GM19351 (cell line): ENCODE results near the gene FHAD1.

Experiments
- ATAC-seq: cut with Tn5 transposase; IDR thresholded peaks from one replicate; pipeline ENCODE4 v1.9.1; 2021; ENCODE audit warnings: mild to moderate bottlenecking, moderate library complexity; ENCODE audit not compliant: unreplicated experiment

Gene FHAD1

GRCh38 chr1:15246960-15247614, at the start of gene FHAD1:
Gene FHAD1 (plus strand): TSS chr1:15247223. CDS start chr1:15251785, 4,562 bp downstream.
- ATAC-seq: peak; percentile 58

DNA sequence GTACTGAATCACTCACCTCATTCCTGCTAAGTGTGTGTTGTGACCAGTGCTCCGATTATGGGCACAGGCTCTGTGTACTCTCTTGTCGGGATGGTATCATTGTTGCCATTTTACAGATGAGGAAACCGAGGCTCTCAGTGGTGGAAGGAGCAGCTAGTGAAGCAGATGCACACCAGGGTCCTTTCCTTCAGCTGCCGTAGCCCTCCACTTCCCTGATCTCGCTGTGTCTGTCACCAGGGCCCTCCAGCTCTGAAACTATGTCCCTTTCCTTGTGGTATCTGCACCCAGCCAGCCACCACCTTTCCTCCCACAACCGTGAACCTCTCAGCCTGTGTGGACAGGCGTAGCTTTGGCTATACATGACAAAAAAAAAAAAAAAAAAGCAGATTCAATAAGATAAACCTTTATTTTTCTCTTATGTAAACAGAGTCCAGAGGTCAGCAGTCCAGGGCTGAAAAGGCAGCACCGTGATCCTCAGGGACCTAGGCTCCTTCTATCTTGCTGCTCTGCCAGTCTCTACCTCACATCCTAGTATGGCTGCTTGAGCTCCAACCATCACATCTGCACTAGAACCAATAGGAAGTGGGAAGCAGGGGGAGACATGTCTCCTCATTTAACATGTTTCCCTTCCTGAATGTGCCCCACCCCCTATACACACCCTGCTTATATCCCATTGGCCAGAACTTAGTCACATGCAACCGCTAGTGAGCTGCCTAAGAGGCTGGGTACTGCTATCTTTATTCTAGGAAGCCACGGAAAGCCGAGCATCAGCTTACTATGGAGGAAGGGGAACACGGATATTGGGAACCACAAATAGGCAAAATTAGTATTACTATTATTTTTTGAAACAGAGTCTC, 49.2 kb upstream of the FHAD1 start:
- ATAC-seq: no peak

DNA sequence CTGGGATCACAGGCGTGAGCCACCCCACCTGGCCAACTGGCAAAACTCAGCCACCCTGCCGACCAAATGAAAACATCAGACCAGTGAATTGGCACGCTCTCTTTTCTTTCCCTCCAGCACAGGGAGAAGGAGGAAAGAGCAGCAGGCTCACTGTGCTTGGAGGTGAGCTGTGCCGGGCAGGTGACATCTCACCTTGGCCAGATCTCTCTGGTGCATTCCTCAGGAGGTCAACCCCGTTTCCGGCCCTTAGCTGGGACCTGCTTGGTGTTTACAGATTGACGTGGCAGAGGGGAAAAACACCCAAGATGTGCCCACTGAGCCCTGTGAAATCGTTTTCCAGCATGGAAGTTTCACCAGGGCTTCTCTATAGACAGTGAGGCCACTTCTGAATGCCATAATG, 48.3 kb upstream of the FHAD1 start:
- ATAC-seq: no peak

GRCh38 chr1:15201221-15201620, 45.8 kb upstream of the FHAD1 start:
- ATAC-seq: no peak

GRCh38 chr1:15201849-15202551, 45.0 kb upstream of the FHAD1 start:
- ATAC-seq: no peak

GRCh38 chr1:15204931-15205330, 42.1 kb upstream of the FHAD1 start:
- ATAC-seq: no peak

GRCh38 chr1:15205586-15206346, 41.3 kb upstream of the FHAD1 start:
- no peak for ATAC-seq

GRCh38 chr1:15206418-15207030, 40.5 kb upstream of the FHAD1 start:
- ATAC-seq: no peak

DNA sequence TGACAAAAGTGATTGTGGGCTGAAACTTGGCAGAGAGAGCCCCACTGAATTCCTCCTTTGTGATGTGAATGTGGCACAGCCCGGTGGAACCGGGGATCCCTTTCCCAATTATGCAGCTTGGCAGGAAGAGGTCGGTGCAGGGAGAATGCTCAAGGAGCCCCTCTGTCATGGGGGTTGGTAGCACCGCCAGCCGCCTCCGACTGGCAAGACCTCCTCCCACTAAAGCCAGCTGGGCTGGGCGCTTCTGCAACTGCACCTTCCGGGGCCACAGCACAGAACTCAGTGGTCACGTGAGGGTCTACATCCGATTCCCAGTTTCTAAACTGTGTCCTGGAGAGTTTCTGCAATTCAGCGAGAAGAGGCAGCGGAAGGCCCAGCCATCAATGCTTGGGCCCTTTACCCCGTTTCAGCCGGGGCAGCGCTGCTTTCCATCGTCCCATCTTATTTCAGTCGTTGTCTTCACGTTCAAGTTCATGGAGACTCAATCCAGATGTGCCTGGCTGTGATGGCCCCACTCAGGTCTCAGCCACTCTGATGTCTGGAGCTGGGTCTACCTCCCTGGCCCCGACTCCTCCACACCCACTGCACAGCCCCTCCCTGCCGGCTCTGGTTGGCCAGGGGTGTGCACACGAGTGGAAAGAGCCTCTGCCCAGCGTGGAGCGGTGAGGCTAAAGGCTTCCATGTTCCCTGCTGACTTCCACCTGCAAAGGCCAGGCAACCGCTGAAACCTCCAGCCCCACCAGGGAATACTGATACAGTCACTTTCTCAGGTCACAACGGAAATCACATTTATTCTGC, 39.8 kb upstream of the FHAD1 start:
- no peak for ATAC-seq

DNA sequence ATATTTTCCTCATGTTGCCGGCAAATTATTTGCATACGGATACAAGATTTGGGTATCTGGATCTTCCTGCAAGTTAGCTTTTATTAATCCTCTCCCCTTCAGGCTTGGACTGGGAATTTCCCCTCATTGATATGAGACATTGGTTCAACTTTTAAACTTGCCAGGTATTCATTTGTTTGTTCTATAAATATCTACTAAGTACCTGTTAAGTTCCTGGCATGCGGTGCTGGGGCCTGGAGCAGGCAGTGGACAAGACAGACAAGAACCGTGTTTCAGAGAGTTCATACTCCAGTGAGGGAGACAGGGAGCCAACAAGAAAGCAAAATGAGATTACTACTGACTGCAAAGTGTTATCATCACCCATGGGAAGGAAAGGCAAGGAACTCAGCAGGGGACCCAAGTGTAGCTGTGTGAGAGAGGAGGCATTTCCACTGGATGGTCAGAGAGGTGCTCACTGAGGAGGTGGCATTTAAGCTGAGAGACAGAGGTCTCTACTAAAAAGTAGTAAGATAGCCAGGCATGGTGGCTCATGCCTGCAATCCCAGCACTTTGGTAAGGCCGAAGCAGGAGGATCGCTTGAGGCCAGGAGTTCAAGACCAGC, 39.1 kb upstream of the FHAD1 start:
- no peak for ATAC-seq

DNA sequence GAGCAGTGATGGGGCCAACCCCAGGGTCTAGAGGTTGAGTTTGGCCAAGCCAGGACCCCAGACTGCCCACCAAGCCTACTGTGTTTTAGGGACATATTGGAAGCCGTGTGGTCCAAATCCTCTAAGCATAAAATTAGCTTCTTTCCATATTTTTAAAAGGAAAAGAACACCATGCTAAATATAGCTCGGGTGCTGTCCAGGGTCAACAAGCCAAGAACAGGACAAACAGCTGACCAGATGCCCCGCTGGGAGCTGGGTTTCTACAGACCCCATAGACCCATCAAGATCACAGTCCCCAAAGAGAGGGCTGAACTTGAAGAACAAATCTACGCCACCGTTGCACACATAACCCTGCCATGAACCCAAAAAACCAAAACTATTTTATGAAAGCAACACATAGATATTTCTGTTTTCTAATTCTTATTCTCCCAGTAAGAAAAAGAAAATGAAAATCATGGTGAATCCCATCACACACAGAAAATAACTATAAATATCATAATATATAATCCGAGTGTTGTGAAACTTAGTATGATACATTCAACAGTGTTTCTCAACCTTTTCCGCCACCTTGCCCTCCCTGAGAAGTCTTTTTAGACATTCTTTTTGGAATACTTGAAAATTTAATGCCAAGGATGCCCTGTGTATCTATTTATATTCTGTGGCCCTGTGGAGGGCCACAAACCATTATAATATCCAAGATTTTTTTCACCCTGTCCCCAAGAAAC, 36.2 kb upstream of the FHAD1 start:
- no peak for ATAC-seq

DNA sequence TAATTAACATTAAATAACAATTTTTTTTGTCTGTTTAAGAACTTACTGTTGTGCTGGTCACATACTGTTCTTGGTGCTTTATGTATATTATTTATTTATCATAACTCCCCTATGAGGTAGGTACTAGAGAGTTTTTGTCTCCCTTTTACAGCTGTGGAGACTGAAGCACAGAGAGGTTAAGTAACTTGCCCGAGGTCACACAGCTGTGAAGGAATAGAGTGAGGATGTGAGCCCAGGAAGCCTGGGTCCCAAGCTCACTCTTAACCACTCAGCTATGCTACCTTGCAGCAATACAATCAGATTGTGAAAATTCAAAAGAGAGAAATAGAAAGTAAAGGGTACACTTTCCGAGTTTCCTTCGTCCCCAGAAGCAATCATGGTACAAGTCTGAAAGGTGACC, 35.6 kb upstream of the FHAD1 start:
- ATAC-seq: no peak

GRCh38 chr1:15212216-15212953, 34.6 kb upstream of the FHAD1 start:
- ATAC-seq: no peak

- ATAC-seq: no peak
Observed at GRCh38 chr1:15212954-15213291, 34.1 kb upstream of the FHAD1 start.

- no peak for ATAC-seq
Observed at GRCh38 chr1:15213341-15213821, 33.6 kb upstream of the FHAD1 start.

DNA sequence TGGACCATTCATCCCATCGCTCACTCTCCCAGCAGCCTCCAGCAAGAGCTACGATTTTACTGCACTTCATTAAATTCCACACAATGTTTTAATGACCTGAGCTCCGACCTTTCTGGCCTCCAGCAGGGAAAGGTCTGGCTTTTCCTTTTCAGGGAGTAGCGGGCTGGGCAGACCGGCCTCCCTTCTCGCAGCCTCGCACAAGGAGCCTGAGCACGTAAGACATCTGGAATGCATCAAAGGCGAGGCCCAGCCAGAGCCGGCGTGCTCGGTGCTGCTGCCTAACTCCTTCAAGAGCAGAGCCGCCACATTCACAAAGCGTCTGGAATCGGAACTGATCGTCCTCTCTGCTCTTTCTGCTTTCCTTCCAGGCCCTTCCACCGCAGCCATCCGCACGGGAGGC, 32.5 kb upstream of the FHAD1 start:
- ATAC-seq: no peak

GRCh38 chr1:15215116-15215515, 31.9 kb upstream of the FHAD1 start:
- ATAC-seq: no peak

DNA sequence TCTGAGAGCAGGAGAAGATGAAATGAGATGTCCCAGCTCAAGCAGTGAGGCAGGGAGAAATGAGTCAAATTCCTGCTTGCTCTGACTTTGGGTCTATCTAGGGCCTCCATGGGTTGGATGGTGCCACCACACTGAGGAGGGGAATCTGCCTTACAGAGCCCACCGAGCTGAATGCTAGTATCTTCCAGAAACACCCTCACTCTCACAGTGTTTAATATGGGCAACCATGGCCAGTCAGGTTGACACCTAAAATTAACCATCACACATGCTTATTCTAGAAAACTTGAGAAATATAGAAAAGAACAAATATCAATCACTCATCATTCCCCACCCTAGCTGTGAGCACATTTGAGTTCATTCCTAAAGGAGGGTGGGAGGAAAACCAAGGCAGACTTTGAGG, 29.4 kb upstream of the FHAD1 start:
- ATAC-seq: no peak
